Prostate gland (tissue), 2 donors: Measurements from ENCODE around the gene TSG101. TPM values are rescaled to one million over a fixed set of nuclear protein-coding genes. Genes with fewer than 3 reads are reported as not detected.

Experiments used
- DNase-seq: peaks from one replicate; pipeline ENCODE4 v3.0.0-alpha.2; 2019; ENCODE audit warnings: low spot score
- H3K27ac ChIP-seq, 2 donors: fragments of 200-600 bp; sonication (generic); 2 replicates each; pipeline ENCODE4 v1.5.1; 2017 to 2019
- H3K27me3 ChIP-seq: fragments of 200-600 bp; sonication (generic); replicated peaks from 2 replicates; pipeline ENCODE4 v1.5.1; 2019; ENCODE audit not compliant: insufficient read depth
- H3K36me3 ChIP-seq, 2 donors: fragments of 200-600 bp; sonication (generic); 1 replicate in 1 of 2; 2 replicates in 1 of 2; pipeline versions ENCODE4 v1.5.1 to v1.8.1; 2017 to 2019
- H3K4me1 ChIP-seq: fragments of 200-600 bp; sonication (generic); replicated peaks from 2 replicates; pipeline ENCODE4 v1.5.1; 2019
- H3K4me3 ChIP-seq, 2 donors: fragments of 200-600 bp; sonication (generic); 2 replicates each; pipeline ENCODE4 v1.5.1; 2017 to 2019
- H3K9me3 ChIP-seq: fragments of 200-600 bp; sonication (generic); 2 replicates; pipeline ENCODE4 v1.5.1; 2017
- POLR2A ChIP-seq: fragments of 450-650 bp; IDR thresholded peaks from one replicate; pipeline ENCODE4 v1.6.1; 2016; ENCODE audit warnings: antibody characterized with exemption, mild to moderate bottlenecking
- POLR2AphosphoS5 ChIP-seq: sonication (generic); formaldehyde crosslinking; IDR thresholded peaks from one replicate; pipeline ENCODE4 v1.6.1; 2017; ENCODE audit warnings: antibody characterized with exemption
- WGBS: methylation state at CpG from one replicate; pipeline ENCODE4 v1.1.5; 2018; 5-methylcytosine and 5-hydroxymethylcytosine counted together
- intact Hi-C: fragments of 100-400 bp; cut with DNase I; formaldehyde crosslinking; loops from one replicate; pipeline ENCODE4 v1.14.2; 2022
- total RNA-seq, 2 donors: library from RNA; depleted of rRNA; stranded (reverse); fragments of >200 nt; gene quantifications; one replicate each; pipeline ENCODE4 v1.1.0, GENCODE V29; 2016
- TF ChIP-seq, protein P1 (sequence below), 4 experiments: fragments of 200-600 bp in 2 of 4; fragments of 450-650 bp in 2 of 4; sonication (generic) in 2 of 4; IDR thresholded peaks; 1 replicate in 3 of 4; 2 replicates in 1 of 4; pipeline ENCODE4 v1.5.1; 2016 to 2019; ENCODE audit warnings: antibody characterized with exemption in 4 of 4, mild to moderate bottlenecking in 2 of 4, moderate library complexity in 2 of 4

The TSG101 gene
- total RNA-seq, 2 donors from 2014 or later: 60.5 to 94.5 TPM

DNA sequence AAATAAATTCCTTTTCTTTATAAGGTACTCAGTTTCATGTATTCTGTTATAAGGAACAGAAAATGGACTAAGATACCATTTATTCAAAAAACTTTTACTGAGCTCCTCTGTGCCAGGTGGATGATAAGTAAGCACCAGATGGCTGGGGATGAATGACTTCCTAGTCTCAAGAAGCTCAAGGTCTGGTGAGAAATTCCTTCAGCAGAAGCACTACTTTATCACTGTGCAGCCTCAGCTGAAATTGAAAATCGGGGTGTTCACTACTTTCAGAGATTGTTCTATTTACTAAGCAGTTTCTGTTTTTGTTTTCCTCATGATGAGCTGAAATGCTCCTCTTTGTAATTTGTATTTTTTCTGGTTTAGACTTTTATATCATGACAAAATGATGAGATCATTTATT is 63.3 kb downstream of the TSG101 start:
- no peaks in the 10 kb centered on the region for H3K4me1 ChIP-seq
- 92% methylated on average over 1 of the region's 1 CpG for WGBS
- H3K36me3 ChIP-seq: no peaks in the 10 kb centered on the region
- intact Hi-C loops: no loop called here
- H3K27me3 ChIP-seq: no peaks in the 10 kb centered on the region
- DNase-seq: no peak
- no peak overlapping the region for H3K27ac ChIP-seq
- no peak overlapping the region for H3K4me3 ChIP-seq
- TF ChIP-seq, protein P1, sequence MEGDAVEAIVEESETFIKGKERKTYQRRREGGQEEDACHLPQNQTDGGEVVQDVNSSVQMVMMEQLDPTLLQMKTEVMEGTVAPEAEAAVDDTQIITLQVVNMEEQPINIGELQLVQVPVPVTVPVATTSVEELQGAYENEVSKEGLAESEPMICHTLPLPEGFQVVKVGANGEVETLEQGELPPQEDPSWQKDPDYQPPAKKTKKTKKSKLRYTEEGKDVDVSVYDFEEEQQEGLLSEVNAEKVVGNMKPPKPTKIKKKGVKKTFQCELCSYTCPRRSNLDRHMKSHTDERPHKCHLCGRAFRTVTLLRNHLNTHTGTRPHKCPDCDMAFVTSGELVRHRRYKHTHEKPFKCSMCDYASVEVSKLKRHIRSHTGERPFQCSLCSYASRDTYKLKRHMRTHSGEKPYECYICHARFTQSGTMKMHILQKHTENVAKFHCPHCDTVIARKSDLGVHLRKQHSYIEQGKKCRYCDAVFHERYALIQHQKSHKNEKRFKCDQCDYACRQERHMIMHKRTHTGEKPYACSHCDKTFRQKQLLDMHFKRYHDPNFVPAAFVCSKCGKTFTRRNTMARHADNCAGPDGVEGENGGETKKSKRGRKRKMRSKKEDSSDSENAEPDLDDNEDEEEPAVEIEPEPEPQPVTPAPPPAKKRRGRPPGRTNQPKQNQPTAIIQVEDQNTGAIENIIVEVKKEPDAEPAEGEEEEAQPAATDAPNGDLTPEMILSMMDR (IDR thresholded peaks at IDR 0.05): no peak
- TF ChIP-seq POLR2A (no peak), POLR2AphosphoS5 (no peak)
- no peaks in the 10 kb centered on the region for H3K9me3 ChIP-seq

GRCh38 chr11:18461909-18462308 is 64.8 kb downstream of the TSG101 start:
- intact Hi-C loops: no loop called here
- no peak overlapping the region for H3K27ac ChIP-seq
- H3K27me3 ChIP-seq: no peaks in the 10 kb centered on the region
- no peak for DNase-seq
- H3K4me3 ChIP-seq: no peak overlapping the region
- no peaks in the 10 kb centered on the region for H3K9me3 ChIP-seq
- H3K4me1 ChIP-seq: no peaks in the 10 kb centered on the region
- no peaks in the 10 kb centered on the region for H3K36me3 ChIP-seq
- whole genome bisulfite sequencing: 97% methylated on average over 6 of the region's 6 CpGs
- TF ChIP-seq POLR2A (no peak), POLR2AphosphoS5 (no peak)
- TF ChIP-seq, protein P1 (IDR thresholded peaks at IDR 0.05): no peak

GRCh38 chr11:18459634-18460033 is 67.1 kb downstream of the TSG101 start:
- Histone ChIP-seq H3K27me3 (no peaks in the 10 kb centered on the region), H3K27ac (no peak overlapping the region), H3K9me3 (no peaks in the 10 kb centered on the region), H3K36me3 (no peaks in the 10 kb centered on the region), H3K4me1 (no peaks in the 10 kb centered on the region), H3K4me3 (no peak overlapping the region)
- WGBS: 85% methylated on average over 4 of the region's 4 CpGs
- intact Hi-C loops: no loop called here
- no peak for DNase-seq
- TF ChIP-seq POLR2AphosphoS5 (no peak), POLR2A (no peak)
- TF ChIP-seq, protein P1 (IDR thresholded peaks at IDR 0.05): no peak

DNA sequence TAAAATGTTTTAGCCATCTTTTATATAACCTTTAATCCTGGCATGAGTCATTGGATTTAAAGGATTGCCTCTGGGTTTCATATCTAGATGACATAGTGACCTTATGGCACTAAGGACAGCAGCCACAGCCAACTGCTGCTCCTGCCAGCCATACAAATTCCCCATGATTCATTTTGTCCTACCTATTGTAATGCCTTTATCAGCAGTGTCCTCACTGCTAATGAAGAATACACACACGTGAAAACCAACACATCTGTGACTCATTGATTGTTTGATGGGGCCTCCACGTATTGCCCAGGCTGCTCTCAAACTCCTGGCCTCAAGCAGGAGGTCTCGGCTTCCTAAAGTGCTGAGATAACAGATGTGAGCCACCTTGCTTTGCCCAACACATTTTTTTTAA is 69.3 kb downstream of the TSG101 start:
- H3K4me1 ChIP-seq: no peaks in the 10 kb centered on the region
- no peaks in the 10 kb centered on the region for H3K27me3 ChIP-seq
- TF ChIP-seq POLR2A (no peak), POLR2AphosphoS5 (no peak)
- TF ChIP-seq, protein P1 (IDR thresholded peaks at IDR 0.05): no peak
- H3K36me3 ChIP-seq: no peaks in the 10 kb centered on the region
- no peak overlapping the region for H3K4me3 ChIP-seq
- no peak overlapping the region for H3K27ac ChIP-seq
- 41% methylated on average over 3 of the region's 3 CpGs for WGBS
- intact Hi-C loops: no loop called here
- H3K9me3 ChIP-seq: no peaks in the 10 kb centered on the region
- DNase-seq: no peak

- Histone ChIP-seq H3K4me1 (no peaks in the 10 kb centered on the region), H3K36me3 (no peaks in the 10 kb centered on the region), H3K4me3 (no peak within 1 kb of the TSS), H3K9me3 (no peaks in the 10 kb centered on the region), H3K27ac (no peak within 1 kb of the TSS), H3K27me3 (no peaks in the 10 kb centered on the region)
- TF ChIP-seq, protein P1 (IDR thresholded peaks at IDR 0.05): no peak
- TF ChIP-seq POLR2A (no peak), POLR2AphosphoS5 (no peak)
- intact Hi-C loops: no loop called here
- DNase-seq: no peak
- WGBS: 68% methylated on average over 47 of the region's 47 CpGs
Measured at GRCh38 chr11:18455686-18456372, 70.9 kb downstream of the TSG101 start, which contains the start of gene LDHAL6A. Gene LDHAL6A, plus strand, starts transcription at chr11:18455856. Its CDS starts 825 bp downstream, at chr11:18456681.
